ENCODE measurements around the gene PSMD9. TPM values are rescaled to one million over a fixed set of nuclear protein-coding genes. Genes with fewer than 3 reads are reported as not detected.

Gene PSMD9
- total and polyA plus RNA-seq, 7 donors: 20.1 to 131 (median 34.0) TPM

GRCh38 chr12:121939186-121939585, 50.6 kb downstream of the PSMD9 start:
- WGBS, 3 donors: 60 to 78% (median 66%) methylated on average over 7 of the region's 7 CpGs
- intact Hi-C loops (cut with DNase I): no loop called here
- DNase-seq (no peak), ATAC-seq (no peak)
- Histone ChIP-seq H3K9me3 (no peaks in the 10 kb centered on the region), H3K27me3 (ENCODE audit: insufficient read depth in 3 of 3, low read length in 2 of 3) (no peaks in the 10 kb centered on the region), H3K27ac (no peak overlapping the region), H3K4me1 (no peaks in the 10 kb centered on the region), H3K4me3 (no peak overlapping the region), H3K36me3 (ENCODE audit: insufficient read depth in 1 of 2, low read depth in 1 of 2) (peaks cover 0 to 47% of the 10 kb centered on the region in 2 donors)
- TF ChIP-seq, protein P1, sequence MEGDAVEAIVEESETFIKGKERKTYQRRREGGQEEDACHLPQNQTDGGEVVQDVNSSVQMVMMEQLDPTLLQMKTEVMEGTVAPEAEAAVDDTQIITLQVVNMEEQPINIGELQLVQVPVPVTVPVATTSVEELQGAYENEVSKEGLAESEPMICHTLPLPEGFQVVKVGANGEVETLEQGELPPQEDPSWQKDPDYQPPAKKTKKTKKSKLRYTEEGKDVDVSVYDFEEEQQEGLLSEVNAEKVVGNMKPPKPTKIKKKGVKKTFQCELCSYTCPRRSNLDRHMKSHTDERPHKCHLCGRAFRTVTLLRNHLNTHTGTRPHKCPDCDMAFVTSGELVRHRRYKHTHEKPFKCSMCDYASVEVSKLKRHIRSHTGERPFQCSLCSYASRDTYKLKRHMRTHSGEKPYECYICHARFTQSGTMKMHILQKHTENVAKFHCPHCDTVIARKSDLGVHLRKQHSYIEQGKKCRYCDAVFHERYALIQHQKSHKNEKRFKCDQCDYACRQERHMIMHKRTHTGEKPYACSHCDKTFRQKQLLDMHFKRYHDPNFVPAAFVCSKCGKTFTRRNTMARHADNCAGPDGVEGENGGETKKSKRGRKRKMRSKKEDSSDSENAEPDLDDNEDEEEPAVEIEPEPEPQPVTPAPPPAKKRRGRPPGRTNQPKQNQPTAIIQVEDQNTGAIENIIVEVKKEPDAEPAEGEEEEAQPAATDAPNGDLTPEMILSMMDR (IDR thresholded peaks at IDR 0.05): no peak

DNA sequence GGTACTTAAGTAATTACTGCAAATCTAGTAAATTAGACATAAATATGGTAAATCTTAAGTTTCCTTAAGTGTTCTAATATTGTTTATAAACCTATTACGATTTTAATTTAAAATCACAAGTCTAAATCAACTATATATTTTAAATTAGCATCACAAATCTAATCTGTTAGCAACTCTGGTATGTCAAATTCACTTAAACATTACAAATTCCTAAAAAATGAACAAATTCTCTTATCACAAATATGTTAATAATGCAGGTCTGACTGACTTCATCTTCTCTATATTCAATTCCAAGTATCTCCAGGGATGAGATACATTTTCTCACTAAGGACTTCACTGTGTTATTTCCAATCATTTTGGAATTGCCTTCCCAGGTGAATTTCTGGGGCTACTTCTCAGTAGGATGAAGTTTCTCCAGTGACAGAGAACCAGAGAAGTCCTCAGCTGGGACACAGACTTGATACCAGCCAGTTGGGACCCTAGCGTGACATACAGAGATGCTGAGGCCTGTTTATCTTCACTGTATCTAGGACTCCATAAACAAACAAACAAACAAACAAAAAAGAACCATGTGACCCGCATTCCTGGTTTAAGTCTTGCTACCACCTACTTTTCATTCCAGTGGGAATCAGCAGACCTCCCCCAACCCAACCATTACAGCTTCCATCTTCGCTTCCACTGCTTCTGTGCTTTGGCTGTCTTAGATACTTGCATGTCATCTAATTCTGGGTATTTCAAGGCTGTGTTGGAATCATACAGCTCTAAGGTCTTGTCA, 51.6 kb downstream of the PSMD9 start:
- TF ChIP-seq, protein P1 (IDR thresholded peaks at IDR 0.05): no peak
- Histone ChIP-seq H3K27ac (no peak overlapping the region), H3K36me3 (ENCODE audit: insufficient read depth in 1 of 2, low read depth in 1 of 2) (peaks cover 0 to 47% of the 10 kb centered on the region in 2 donors), H3K9me3 (no peaks in the 10 kb centered on the region), H3K4me1 (no peaks in the 10 kb centered on the region), H3K27me3 (ENCODE audit: insufficient read depth in 3 of 3, low read length in 2 of 3) (no peaks in the 10 kb centered on the region), H3K4me3 (no peak overlapping the region)
- intact Hi-C loops (cut with DNase I): no loop called here
- ATAC-seq (no peak), DNase-seq (no peak)
- 79 to 91% (median 91%) methylated on average over 4 of the region's 4 CpGs for WGBS, 3 donors

DNA sequence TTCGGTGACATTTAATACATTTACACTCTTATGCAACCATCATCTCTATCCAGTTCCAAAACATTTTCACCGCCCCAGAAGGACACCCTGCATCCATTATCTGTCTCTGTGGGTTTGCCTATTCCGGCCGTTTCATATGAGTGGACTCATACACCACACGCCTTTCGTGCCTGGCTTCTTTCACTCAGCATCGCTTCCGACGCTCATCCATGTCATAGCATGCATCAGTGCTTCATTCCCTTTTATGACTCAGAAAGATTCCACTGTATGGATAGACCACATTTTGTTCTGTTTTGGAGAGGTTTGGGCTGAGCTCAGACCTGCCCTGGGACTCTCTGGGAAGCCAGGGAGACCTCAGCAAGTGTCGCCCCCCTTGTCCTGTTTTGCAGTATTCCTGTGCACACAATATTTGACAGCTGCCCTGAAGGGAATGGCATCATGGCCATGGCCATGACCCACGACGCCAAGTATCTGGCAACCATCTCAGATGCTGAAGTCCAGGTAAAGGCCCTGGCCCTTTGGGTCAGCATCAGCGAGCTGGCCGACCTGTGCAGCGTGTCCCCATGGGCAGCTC, 53.6 kb downstream of the PSMD9 start:
- Histone ChIP-seq H3K36me3 (ENCODE audit: insufficient read depth in 1 of 2, low read depth in 1 of 2) (peaks cover 0 to 34% of the 10 kb centered on the region in 2 donors), H3K4me1 (no peaks in the 10 kb centered on the region), H3K27me3 (ENCODE audit: insufficient read depth in 3 of 3, low read length in 2 of 3) (no peaks in the 10 kb centered on the region), H3K9me3 (no peaks in the 10 kb centered on the region), H3K4me3 (no peak overlapping the region), H3K27ac (no peak overlapping the region)
- intact Hi-C loops (cut with DNase I): no loop called here
- TF ChIP-seq, protein P1 (IDR thresholded peaks at IDR 0.05): no peak
- ATAC-seq (no peak), DNase-seq (no peak)
- WGBS, 3 donors: 96 to 97% (median 96%) methylated on average over 15 of the region's 15 CpGs

GRCh38 chr12:121943926-121944325, 55.3 kb downstream of the PSMD9 start:
- no peak overlapping the region for H3K4me3 ChIP-seq
- TF ChIP-seq, protein P1 (IDR thresholded peaks at IDR 0.05): no peak
- no peaks in the 10 kb centered on the region for H3K4me1 ChIP-seq
- no peak overlapping the region for H3K27ac ChIP-seq
- DNase-seq: no peak
- H3K36me3 ChIP-seq (ENCODE audit: insufficient read depth in 1 of 2, low read depth in 1 of 2): peaks cover 0 to 26% of the 10 kb centered on the region in 2 donors
- H3K9me3 ChIP-seq: no peaks in the 10 kb centered on the region
- intact Hi-C loops (cut with DNase I): no loop called here
- H3K27me3 ChIP-seq (ENCODE audit: insufficient read depth in 3 of 3, low read length in 2 of 3): no peaks in the 10 kb centered on the region
- no peak for ATAC-seq
